Measurements from ENCODE around the gene FRAT1.
A peak's percentile ranks its signal among the peaks of the same experiment; 100 is the strongest.

GRCh38 chr10:97318772-97319651 lies at the start of gene FRAT1:
- peak; percentile 70 to 92 (median 79) for TF ChIP-seq POLR2A (IDR thresholded peaks at IDR 0.05)
- TF ChIP-seq, protein P1, sequence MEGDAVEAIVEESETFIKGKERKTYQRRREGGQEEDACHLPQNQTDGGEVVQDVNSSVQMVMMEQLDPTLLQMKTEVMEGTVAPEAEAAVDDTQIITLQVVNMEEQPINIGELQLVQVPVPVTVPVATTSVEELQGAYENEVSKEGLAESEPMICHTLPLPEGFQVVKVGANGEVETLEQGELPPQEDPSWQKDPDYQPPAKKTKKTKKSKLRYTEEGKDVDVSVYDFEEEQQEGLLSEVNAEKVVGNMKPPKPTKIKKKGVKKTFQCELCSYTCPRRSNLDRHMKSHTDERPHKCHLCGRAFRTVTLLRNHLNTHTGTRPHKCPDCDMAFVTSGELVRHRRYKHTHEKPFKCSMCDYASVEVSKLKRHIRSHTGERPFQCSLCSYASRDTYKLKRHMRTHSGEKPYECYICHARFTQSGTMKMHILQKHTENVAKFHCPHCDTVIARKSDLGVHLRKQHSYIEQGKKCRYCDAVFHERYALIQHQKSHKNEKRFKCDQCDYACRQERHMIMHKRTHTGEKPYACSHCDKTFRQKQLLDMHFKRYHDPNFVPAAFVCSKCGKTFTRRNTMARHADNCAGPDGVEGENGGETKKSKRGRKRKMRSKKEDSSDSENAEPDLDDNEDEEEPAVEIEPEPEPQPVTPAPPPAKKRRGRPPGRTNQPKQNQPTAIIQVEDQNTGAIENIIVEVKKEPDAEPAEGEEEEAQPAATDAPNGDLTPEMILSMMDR (IDR thresholded peaks at IDR 0.05 in 8 of 11, conservative IDR thresholded peaks at IDR 0.05 in 3 of 11): peak in 1 of 11 experiments; percentile 8

Data from spleen (tissue), 7 donors.